Fibroblast of mammary gland (primary cell): ENCODE data around the gene TXK.

Experiments used
- DNase-seq: peaks from one replicate; pipeline ENCODE4 v3.0.0-alpha.2; 2010; ENCODE audit warnings: low read depth
- H3K4me3 ChIP-seq: 2 replicates; pipeline ENCODE4 v1.5.1; 2011; ENCODE audit warnings: low read depth, mild to moderate bottlenecking, low read length, moderate library complexity; ENCODE audit not compliant: control insufficient read depth
- TF ChIP-seq, protein P1 (sequence below): conservative IDR thresholded peaks from 2 replicates; pipeline ENCODE4 v1.5.1; 2011; ENCODE audit warnings: low read depth, low read length, inconsistent platforms; ENCODE audit not compliant: control insufficient read depth, insufficient read depth

TXK gene

GRCh38 chr4:48081196-48081595 lies 52.9 kb downstream of the TXK start:
- TF ChIP-seq, protein P1, sequence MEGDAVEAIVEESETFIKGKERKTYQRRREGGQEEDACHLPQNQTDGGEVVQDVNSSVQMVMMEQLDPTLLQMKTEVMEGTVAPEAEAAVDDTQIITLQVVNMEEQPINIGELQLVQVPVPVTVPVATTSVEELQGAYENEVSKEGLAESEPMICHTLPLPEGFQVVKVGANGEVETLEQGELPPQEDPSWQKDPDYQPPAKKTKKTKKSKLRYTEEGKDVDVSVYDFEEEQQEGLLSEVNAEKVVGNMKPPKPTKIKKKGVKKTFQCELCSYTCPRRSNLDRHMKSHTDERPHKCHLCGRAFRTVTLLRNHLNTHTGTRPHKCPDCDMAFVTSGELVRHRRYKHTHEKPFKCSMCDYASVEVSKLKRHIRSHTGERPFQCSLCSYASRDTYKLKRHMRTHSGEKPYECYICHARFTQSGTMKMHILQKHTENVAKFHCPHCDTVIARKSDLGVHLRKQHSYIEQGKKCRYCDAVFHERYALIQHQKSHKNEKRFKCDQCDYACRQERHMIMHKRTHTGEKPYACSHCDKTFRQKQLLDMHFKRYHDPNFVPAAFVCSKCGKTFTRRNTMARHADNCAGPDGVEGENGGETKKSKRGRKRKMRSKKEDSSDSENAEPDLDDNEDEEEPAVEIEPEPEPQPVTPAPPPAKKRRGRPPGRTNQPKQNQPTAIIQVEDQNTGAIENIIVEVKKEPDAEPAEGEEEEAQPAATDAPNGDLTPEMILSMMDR, result no peak
- H3K4me3 ChIP-seq, result no peak overlapping the region
- no peak for DNase-seq

DNA sequence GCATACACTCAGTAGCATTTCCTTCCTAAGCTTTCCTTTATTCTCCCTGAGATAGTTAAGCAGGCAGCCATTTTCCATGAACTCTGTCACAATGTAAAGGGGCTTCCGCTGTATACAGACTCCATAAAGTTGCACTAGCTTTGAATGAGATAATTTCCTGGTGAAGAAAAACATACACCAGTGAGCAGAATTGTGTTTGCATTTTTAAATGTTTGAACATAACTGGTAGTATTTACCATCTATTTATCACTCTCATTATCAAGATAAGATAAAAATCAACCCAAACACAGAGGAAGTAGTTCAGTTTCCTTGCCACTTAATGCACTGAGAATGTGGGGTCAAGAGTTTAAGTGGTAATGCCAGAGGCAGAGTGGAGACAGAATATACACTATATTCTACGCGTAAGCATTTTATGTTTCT lies 54.1 kb downstream of the TXK start:
- no peak overlapping the region for H3K4me3 ChIP-seq
- TF ChIP-seq, protein P1, result no peak
- no peak for DNase-seq

- no peak for DNase-seq
- TF ChIP-seq, protein P1, result no peak
- H3K4me3 ChIP-seq, result no peak overlapping the region
Observed at GRCh38 chr4:48078862-48079655, 55.0 kb downstream of the TXK start.

GRCh38 chr4:48078425-48078824 lies 55.6 kb downstream of the TXK start:
- no peak for DNase-seq
- no peak overlapping the region for H3K4me3 ChIP-seq

DNA sequence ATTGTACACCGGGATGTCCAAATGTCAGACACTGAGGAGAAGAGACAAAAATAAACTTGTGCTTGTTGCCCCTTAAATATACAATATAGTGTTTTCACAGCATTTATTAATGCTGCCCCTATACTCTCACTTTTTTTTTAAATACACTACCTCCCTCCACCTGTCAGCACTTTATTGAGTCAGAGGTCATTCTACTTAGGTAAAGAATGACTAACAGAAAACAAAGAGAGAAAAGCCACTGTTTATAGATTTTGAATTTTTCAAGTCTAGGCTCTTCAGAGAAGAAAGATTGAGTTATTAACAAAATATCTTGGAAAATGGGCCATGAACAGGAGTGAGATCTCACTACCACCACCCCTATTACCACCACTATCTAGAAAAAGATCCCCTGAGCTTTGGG lies 59.4 kb downstream of the TXK start:
- DNase-seq, result no peak
- H3K4me3 ChIP-seq, result no peak overlapping the region
- TF ChIP-seq, protein P1, result no peak

More at GRCh38 chr4:48078425-48078824, 55.6 kb downstream of the TXK start:
- TF ChIP-seq, protein P1, result no peak

DNA sequence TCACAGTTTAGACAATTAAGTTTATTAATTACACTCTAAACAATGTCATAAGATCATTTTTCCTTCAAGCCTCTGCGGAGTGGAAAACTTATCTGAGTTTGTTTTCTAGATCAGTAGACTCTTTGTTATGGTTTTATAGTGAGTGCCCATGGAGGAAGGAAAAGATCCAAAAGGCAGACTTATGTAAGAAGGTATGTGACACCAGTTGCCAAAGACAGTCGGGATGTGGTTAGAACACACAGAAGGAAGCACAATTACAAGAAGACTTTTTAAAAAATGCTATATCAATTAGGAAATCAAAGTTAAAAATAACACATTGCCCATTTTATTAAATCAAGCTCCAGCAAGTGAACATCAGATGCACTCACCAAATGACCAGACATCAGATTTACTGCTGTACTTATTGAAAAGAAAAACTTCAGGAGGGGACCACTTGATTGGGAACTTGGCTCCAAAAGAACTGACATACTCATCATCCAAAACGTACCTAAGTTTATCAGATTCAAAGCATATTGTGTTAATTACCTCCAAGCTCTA lies 60.4 kb downstream of the TXK start:
- TF ChIP-seq, protein P1, result no peak
- no peak for DNase-seq
- H3K4me3 ChIP-seq, result no peak overlapping the region

- DNase-seq, result no peak
- TF ChIP-seq, protein P1, result no peak
- H3K4me3 ChIP-seq, result no peak overlapping the region
Observed at GRCh38 chr4:48071191-48071590, 62.9 kb downstream of the TXK start.
